HepG2 (cell line): ENCODE results near the gene COMMD10. TPM values are rescaled to one million over a fixed set of nuclear protein-coding genes. Genes with fewer than 3 reads are reported as not detected.

Source experiments
- ATAC-seq: fragments of 200-7000 bp; cut with Tn5 transposase; 3 replicates; pipeline ENCODE4 v1.9.1; 2020; ENCODE audit warnings: mild to moderate bottlenecking, moderate library complexity
- BruUV-seq: library from RNA; stranded (reverse); fragments of 400-500 nt; replicated peaks from 2 replicates; lab custom pipeline; 2021; lab: Mats Ljungman, UMichigan
- CTCF ChIA-PET: fragments of 300-600 bp; formaldehyde crosslinking; extraction: SDS; loops from one replicate; lab custom pipeline; 2021; ENCODE audit warnings: low total read pairs, inconsistent platforms, low intra/inter-chr PET ratio; lab: Yijun Ruan, JAX
- POLR2A ChIA-PET: fragments of 350-600 bp; sonication (Branson Sonifier 250); formaldehyde crosslinking; loops from one replicate; lab custom pipeline; 2020; ENCODE audit warnings: antibody characterized with exemption, inconsistent platforms; lab: Yijun Ruan, JAX
- DNase-seq: peaks from one replicate; pipeline ENCODE4 v3.0.0-alpha.2; 2015; ENCODE audit warnings: low spot score
- FAIRE-seq: peaks from 3 replicates; lab custom pipeline; 2011; peaks lifted over from hg19 to GRCh38; lab: Jason Lieb, UNC
- H2AFZ ChIP-seq: one replicate; pipeline ENCODE4 v1.6.1; 2011; ENCODE audit warnings: low read length, inconsistent platforms
- H3K27ac ChIP-seq: fragments of 300-600 bp; 3 replicates; pipeline ENCODE4 v1.8.0; 2011; ENCODE audit warnings: mixed run types, mild to moderate bottlenecking, mixed read lengths, low read length, inconsistent platforms; ENCODE audit not compliant: insufficient read depth; ENCODE audit errors: extremely low read length
- H3K27me3 ChIP-seq, 2 experiments: fragments of 200-600 bp in 1 of 2; 2 replicates in 1 of 2; 3 replicates in 1 of 2; pipeline versions ENCODE4 v1.6.0 to v1.8.0; 2011; ENCODE audit warnings: low read length in 2 of 2, mild to moderate bottlenecking in 2 of 2, moderate library complexity in 2 of 2, inconsistent platforms in 1 of 2; ENCODE audit not compliant: insufficient read depth in 2 of 2, control insufficient read depth in 1 of 2
- H3K36me3 ChIP-seq, 2 experiments: fragments of 200-600 bp in 1 of 2; replicated peaks in 1 of 2; 2 replicates in 1 of 2; 3 replicates in 1 of 2; pipeline versions ENCODE4 v1.5.1 to v1.8.0; 2011; ENCODE audit warnings: low read length in 2 of 2, inconsistent platforms in 1 of 2; ENCODE audit not compliant: insufficient read depth in 2 of 2, control insufficient read depth in 1 of 2
- H3K4me1 ChIP-seq: 2 replicates; pipeline ENCODE4 v1.5.1; 2012; ENCODE audit warnings: low read length, inconsistent platforms; ENCODE audit not compliant: insufficient read depth
- H3K4me2 ChIP-seq: 2 replicates; pipeline ENCODE4 v1.6.0; 2011; ENCODE audit warnings: low read depth, low read length, inconsistent platforms
- H3K4me3 ChIP-seq, 3 experiments: fragments of 200-600 bp in 1 of 3; sonication (generic), shearing (Covaris generic) in 1 of 3; replicated peaks in 1 of 3; 2 replicates each; pipeline ENCODE4 v1.5.1; 2011 to 2016; ENCODE audit warnings: low read length in 3 of 3, inconsistent platforms in 2 of 3, low read depth in 2 of 3, mild to moderate bottlenecking in 2 of 3, control low read depth in 1 of 3, mixed read lengths in 1 of 3; ENCODE audit not compliant: insufficient read depth in 1 of 3
- H3K79me2 ChIP-seq: one replicate; pipeline ENCODE4 v1.6.1; 2011; ENCODE audit warnings: low read length, inconsistent platforms; ENCODE audit not compliant: insufficient read depth
- H3K9ac ChIP-seq: 2 replicates; pipeline ENCODE4 v1.6.0; 2011; ENCODE audit warnings: mild to moderate bottlenecking, low read depth, low read length, inconsistent platforms; ENCODE audit not compliant: insufficient read depth
- H3K9me3 ChIP-seq: 2 replicates; pipeline ENCODE4 v1.5.1; 2012; ENCODE audit warnings: mild to moderate bottlenecking, low read length
- H4K20me1 ChIP-seq: 2 replicates; pipeline ENCODE4 v1.6.0; 2011; ENCODE audit warnings: inconsistent platforms, mild to moderate bottlenecking, low read length, moderate library complexity; ENCODE audit not compliant: insufficient read depth
- HOXA3 ChIP-seq: sonication (generic); formaldehyde crosslinking; IDR thresholded peaks from 2 replicates; pipeline ENCODE4 v1.5.0; 2020; ENCODE audit warnings: missing genetic modification reagents
- PAX8 ChIP-seq: sonication (generic); formaldehyde crosslinking; IDR thresholded peaks from 2 replicates; pipeline ENCODE4 v1.8.0; 2022; ENCODE audit warnings: mild to moderate bottlenecking, missing genetic modification reagents, borderline replicate concordance
- YEATS4 ChIP-seq: sonication (generic); formaldehyde crosslinking; IDR thresholded peaks from 2 replicates; pipeline ENCODE4 v1.4.0; 2020; ENCODE audit warnings: missing genetic modification reagents, borderline replicate concordance
- ZNF619 ChIP-seq: sonication (generic); formaldehyde crosslinking; IDR thresholded peaks from 2 replicates; pipeline ENCODE4 v1.4.0; 2020; ENCODE audit warnings: mild to moderate bottlenecking, missing genetic modification reagents
- ZNF644 ChIP-seq: IDR thresholded peaks from 2 replicates; pipeline ENCODE4 v1.6.1; 2016; ENCODE audit warnings: low read depth
- in situ Hi-C: cut with HindIII; loops from 2 replicates; pipeline ENCODE4 v1.10.0; 2017; ENCODE audit warnings: low pct_unique_long_range_greater_than_20kb; ENCODE audit not compliant: extremely low pct_ligation_motif_present
- intact Hi-C: fragments of 100-400 bp; cut with micrococcal nuclease; formaldehyde crosslinking; loops from one replicate; pipeline ENCODE4 v1.10.0; 2022; ENCODE audit not compliant: unreplicated experiment
- polyA plus RNA-seq, 8 experiments: library from polyadenylated mRNA; depleted of rRNA in 3 of 8; stranded (reverse) in 7 of 8; unstranded in 1 of 8; fragments of >200 nt; fragmentation: Illumina TruSeq in 4 of 8; extraction: Trizol in 4 of 8; gene quantifications; 2 replicates each; pipeline versions ENCODE4 v1.2.1 to v1.2.3, GENCODE V29; 2011 to 2016; ENCODE audit warnings: low read depth in 4 of 8, missing spikeins in 1 of 8, mixed read lengths in 1 of 8; ENCODE audit not compliant: insufficient read depth in 1 of 8
- total RNA-seq, 5 experiments: library from RNA; depleted of rRNA; stranded (reverse); fragments of >200 nt; fragmentation: Illumina TruSeq; extraction: Trizol; gene quantifications; 2 replicates each; pipeline ENCODE4 v1.2.3, GENCODE V29; 2016; ENCODE audit warnings: low read depth in 1 of 5
- TF ChIP-seq, protein P1 (sequence below): sonication (generic); formaldehyde crosslinking; IDR thresholded peaks from 2 replicates; pipeline ENCODE4 v1.9.0; 2021; ENCODE audit warnings: missing genetic modification reagents, mild to moderate bottlenecking, borderline replicate concordance
- TF ChIP-seq, protein P2 (sequence below): sonication (generic); formaldehyde crosslinking; IDR thresholded peaks from 2 replicates; pipeline ENCODE4 v1.8.0; 2022; ENCODE audit warnings: missing genetic modification reagents, low read depth, mild to moderate bottlenecking, borderline replicate concordance
- TF ChIP-seq, protein P3 (sequence below): sonication (generic); formaldehyde crosslinking; IDR thresholded peaks from 2 replicates; pipeline ENCODE4 v1.8.0; 2022; ENCODE audit warnings: missing genetic modification reagents, mild to moderate bottlenecking, borderline replicate concordance
- TF ChIP-seq, protein P4 (sequence below), 2 experiments: IDR thresholded peaks; 2 replicates each; pipeline ENCODE4 v1.6.1; 2011 to 2012; ENCODE audit warnings: low read length in 2 of 2, borderline replicate concordance in 1 of 2, low read depth in 1 of 2, mild to moderate bottlenecking in 1 of 2, moderate library complexity in 1 of 2
- TF ChIP-seq, protein P5 (sequence below): IDR thresholded peaks from 2 replicates; pipeline ENCODE4 v1.6.1; 2016; ENCODE audit warnings: low read depth, borderline replicate concordance
- TF ChIP-seq, protein P6 (sequence below): sonication (generic); formaldehyde crosslinking; IDR thresholded peaks from 2 replicates; pipeline ENCODE4 v1.4.0; 2020; ENCODE audit warnings: missing genetic modification reagents
- TF ChIP-seq, protein P7 (sequence below): sonication (generic); formaldehyde crosslinking; IDR thresholded peaks from 2 replicates; pipeline ENCODE4 v1.4.0; 2020; ENCODE audit warnings: missing genetic modification reagents

Gene COMMD10
- total and polyA plus RNA-seq, 2 of the 13 experiments (the other 11 are each of a cell fraction or from before 2014, with no cell fraction given): 16.9 to 39.3 TPM

DNA sequence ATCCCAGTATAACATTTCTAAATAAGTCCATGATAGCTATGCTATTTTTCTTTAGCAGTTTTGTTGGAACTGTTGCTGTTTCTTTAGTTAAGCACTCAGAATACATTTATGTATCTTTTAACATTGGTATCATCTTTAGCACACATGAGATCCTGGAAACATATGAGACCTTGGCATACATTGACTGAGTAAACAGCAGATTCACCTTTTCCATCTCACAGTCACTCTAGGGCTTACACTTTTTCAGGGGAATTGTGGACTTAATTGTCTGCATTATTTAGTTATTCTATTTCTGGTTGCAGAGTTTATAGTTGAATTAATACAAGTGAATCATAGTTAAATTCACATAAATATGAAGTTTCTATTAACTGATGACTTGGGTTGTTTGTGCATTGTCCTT, 70.1 kb downstream of the COMMD10 start:
- H3K27ac ChIP-seq: no peak overlapping the region
- no peak overlapping the region for H2AFZ ChIP-seq
- DNase-seq (no peak), FAIRE-seq (no peak), ATAC-seq (no peak)
- H3K27me3 ChIP-seq: no peaks in the 10 kb centered on the region
- H3K79me2 ChIP-seq: no peaks in the 10 kb centered on the region
- H3K4me3 ChIP-seq: no peak overlapping the region
- no peaks in the 10 kb centered on the region for H3K36me3 ChIP-seq
- H3K9ac ChIP-seq: no peak overlapping the region
- ChIA-PET POLR2A (no interaction called here), CTCF (no interaction called here)
- intact Hi-C loops: no loop called here
- H3K4me2 ChIP-seq: no peak overlapping the region
- H3K9me3 ChIP-seq: no peaks in the 10 kb centered on the region
- H3K4me1 ChIP-seq: peaks cover 19% of the 10 kb centered on the region
- no TSS peak for BruUV-seq
- H4K20me1 ChIP-seq: no peaks in the 10 kb centered on the region
- in situ Hi-C loops: no loop called here
- TF ChIP-seq, protein P1, sequence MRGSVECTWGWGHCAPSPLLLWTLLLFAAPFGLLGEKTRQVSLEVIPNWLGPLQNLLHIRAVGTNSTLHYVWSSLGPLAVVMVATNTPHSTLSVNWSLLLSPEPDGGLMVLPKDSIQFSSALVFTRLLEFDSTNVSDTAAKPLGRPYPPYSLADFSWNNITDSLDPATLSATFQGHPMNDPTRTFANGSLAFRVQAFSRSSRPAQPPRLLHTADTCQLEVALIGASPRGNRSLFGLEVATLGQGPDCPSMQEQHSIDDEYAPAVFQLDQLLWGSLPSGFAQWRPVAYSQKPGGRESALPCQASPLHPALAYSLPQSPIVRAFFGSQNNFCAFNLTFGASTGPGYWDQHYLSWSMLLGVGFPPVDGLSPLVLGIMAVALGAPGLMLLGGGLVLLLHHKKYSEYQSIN: no peak
- TF ChIP-seq ZNF619 (CRISPR knock-in tag) (no peak), ZNF644 (CRISPR knock-in tag) (no peak), HOXA3 (no peak), PAX8 (CRISPR knock-in tag) (no peak), YEATS4 (CRISPR knock-in tag) (no peak)
- TF ChIP-seq, protein P2, sequence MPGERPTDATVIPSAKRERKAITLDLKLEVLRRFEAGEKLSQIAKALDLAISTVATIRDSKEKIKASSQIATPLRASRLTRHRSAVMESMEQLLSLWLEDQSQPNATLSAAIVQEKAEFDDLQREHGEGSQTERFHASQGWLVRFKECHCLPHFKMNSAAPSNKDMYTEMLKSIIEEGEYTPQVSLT (CRISPR knock-in tag): no peak
- TF ChIP-seq, protein P3, sequence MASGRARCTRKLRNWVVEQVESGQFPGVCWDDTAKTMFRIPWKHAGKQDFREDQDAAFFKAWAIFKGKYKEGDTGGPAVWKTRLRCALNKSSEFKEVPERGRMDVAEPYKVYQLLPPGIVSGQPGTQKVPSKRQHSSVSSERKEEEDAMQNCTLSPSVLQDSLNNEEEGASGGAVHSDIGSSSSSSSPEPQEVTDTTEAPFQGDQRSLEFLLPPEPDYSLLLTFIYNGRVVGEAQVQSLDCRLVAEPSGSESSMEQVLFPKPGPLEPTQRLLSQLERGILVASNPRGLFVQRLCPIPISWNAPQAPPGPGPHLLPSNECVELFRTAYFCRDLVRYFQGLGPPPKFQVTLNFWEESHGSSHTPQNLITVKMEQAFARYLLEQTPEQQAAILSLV: no peak
- TF ChIP-seq, protein P4, sequence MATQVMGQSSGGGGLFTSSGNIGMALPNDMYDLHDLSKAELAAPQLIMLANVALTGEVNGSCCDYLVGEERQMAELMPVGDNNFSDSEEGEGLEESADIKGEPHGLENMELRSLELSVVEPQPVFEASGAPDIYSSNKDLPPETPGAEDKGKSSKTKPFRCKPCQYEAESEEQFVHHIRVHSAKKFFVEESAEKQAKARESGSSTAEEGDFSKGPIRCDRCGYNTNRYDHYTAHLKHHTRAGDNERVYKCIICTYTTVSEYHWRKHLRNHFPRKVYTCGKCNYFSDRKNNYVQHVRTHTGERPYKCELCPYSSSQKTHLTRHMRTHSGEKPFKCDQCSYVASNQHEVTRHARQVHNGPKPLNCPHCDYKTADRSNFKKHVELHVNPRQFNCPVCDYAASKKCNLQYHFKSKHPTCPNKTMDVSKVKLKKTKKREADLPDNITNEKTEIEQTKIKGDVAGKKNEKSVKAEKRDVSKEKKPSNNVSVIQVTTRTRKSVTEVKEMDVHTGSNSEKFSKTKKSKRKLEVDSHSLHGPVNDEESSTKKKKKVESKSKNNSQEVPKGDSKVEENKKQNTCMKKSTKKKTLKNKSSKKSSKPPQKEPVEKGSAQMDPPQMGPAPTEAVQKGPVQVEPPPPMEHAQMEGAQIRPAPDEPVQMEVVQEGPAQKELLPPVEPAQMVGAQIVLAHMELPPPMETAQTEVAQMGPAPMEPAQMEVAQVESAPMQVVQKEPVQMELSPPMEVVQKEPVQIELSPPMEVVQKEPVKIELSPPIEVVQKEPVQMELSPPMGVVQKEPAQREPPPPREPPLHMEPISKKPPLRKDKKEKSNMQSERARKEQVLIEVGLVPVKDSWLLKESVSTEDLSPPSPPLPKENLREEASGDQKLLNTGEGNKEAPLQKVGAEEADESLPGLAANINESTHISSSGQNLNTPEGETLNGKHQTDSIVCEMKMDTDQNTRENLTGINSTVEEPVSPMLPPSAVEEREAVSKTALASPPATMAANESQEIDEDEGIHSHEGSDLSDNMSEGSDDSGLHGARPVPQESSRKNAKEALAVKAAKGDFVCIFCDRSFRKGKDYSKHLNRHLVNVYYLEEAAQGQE (IDR thresholded peaks at IDR 0.05; ENCODE audit: borderline replicate concordance in 1 of 2, low read depth in 1 of 2, low read length in 2 of 2): no peak
- TF ChIP-seq, protein P5, sequence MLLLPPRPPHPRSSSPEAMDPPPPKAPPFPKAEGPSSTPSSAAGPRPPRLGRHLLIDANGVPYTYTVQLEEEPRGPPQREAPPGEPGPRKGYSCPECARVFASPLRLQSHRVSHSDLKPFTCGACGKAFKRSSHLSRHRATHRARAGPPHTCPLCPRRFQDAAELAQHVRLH (CRISPR knock-in tag): no peak
- TF ChIP-seq, protein P6, sequence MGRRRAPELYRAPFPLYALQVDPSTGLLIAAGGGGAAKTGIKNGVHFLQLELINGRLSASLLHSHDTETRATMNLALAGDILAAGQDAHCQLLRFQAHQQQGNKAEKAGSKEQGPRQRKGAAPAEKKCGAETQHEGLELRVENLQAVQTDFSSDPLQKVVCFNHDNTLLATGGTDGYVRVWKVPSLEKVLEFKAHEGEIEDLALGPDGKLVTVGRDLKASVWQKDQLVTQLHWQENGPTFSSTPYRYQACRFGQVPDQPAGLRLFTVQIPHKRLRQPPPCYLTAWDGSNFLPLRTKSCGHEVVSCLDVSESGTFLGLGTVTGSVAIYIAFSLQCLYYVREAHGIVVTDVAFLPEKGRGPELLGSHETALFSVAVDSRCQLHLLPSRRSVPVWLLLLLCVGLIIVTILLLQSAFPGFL (CRISPR knock-in tag): no peak
- TF ChIP-seq, protein P7, sequence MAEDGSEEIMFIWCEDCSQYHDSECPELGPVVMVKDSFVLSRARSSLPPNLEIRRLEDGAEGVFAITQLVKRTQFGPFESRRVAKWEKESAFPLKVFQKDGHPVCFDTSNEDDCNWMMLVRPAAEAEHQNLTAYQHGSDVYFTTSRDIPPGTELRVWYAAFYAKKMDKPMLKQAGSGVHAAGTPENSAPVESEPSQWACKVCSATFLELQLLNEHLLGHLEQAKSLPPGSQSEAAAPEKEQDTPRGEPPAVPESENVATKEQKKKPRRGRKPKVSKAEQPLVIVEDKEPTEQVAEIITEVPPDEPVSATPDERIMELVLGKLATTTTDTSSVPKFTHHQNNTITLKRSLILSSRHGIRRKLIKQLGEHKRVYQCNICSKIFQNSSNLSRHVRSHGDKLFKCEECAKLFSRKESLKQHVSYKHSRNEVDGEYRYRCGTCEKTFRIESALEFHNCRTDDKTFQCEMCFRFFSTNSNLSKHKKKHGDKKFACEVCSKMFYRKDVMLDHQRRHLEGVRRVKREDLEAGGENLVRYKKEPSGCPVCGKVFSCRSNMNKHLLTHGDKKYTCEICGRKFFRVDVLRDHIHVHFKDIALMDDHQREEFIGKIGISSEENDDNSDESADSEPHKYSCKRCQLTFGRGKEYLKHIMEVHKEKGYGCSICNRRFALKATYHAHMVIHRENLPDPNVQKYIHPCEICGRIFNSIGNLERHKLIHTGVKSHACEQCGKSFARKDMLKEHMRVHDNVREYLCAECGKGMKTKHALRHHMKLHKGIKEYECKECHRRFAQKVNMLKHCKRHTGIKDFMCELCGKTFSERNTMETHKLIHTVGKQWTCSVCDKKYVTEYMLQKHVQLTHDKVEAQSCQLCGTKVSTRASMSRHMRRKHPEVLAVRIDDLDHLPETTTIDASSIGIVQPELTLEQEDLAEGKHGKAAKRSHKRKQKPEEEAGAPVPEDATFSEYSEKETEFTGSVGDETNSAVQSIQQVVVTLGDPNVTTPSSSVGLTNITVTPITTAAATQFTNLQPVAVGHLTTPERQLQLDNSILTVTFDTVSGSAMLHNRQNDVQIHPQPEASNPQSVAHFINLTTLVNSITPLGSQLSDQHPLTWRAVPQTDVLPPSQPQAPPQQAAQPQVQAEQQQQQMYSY (CRISPR knock-in tag): no peak
